Heart left ventricle (tissue), 13 donors: ENCODE data around the gene OXSR1.

Experiments used
- POLR2A ChIP-seq, 2 donors: fragments of 450-650 bp; IDR thresholded peaks; one replicate each; pipeline ENCODE4 v1.6.1; 2017; ENCODE audit warnings: antibody characterized with exemption in 2 of 2, mild to moderate bottlenecking in 2 of 2, moderate library complexity in 2 of 2
- TF ChIP-seq, protein P1 (sequence below), 12 donors: fragments of 200-600 bp; sonication (generic) in 4 of 12; IDR thresholded peaks; one replicate each; pipeline versions ENCODE4 v1.5.0 to v1.8.0; 2018 to 2022; ENCODE audit warnings: antibody characterized with exemption in 12 of 12, mild to moderate bottlenecking in 5 of 12
- donor health status: ischemic (EF 13 %, LVEDD 7.1; RV severe dilation, severe dysfunction).
- donor health status: DM: no; HTN: yes; CAD: no.
- donor health status: DM: no; HTN: no; CAD: no.
- donor health status: ischemic (EF 25% LVEDD 6.9; RV normal size, moderate dysfunction).
- donor health status: ischemic (EF 25% LVEDD 5.7; RV mildly dilated, moderate dysfunction).
- donor health status: ischemic (EF 35%, LVEDD 5.7; RV mildly dilated, moderate dysfunction).
- donor health status: nonischemic (EF 11% LVEDD 7.7; RV severe dilation, severe dysfunction).
- donor health status: DM: yes; HTN: yes; CAD: no.
- donor health status: PGD.
- donor health status: ischemic (EF 29% LVEDD 5.4; RV normal size, mild dysfunction).
- donor health status: nonischemic (EF 23%, LVEDD 6.1; RV moderate dilation, normal function).

DNA sequence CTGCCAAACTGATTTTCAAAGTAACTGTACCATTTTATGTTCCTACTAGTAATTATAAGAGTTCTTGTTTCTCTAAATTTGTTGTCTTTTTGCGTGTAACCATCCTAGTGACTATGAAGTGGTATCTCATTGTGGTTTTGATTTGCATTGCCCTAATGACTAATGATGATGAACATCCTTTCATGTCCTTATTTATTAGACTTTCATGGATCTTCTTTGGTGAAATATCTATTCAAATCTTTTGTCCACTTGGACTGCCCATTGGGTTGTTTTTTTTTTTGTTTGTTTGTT lies 3.6 kb downstream of the OXSR1 start:
- TF ChIP-seq, protein P1, sequence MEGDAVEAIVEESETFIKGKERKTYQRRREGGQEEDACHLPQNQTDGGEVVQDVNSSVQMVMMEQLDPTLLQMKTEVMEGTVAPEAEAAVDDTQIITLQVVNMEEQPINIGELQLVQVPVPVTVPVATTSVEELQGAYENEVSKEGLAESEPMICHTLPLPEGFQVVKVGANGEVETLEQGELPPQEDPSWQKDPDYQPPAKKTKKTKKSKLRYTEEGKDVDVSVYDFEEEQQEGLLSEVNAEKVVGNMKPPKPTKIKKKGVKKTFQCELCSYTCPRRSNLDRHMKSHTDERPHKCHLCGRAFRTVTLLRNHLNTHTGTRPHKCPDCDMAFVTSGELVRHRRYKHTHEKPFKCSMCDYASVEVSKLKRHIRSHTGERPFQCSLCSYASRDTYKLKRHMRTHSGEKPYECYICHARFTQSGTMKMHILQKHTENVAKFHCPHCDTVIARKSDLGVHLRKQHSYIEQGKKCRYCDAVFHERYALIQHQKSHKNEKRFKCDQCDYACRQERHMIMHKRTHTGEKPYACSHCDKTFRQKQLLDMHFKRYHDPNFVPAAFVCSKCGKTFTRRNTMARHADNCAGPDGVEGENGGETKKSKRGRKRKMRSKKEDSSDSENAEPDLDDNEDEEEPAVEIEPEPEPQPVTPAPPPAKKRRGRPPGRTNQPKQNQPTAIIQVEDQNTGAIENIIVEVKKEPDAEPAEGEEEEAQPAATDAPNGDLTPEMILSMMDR (IDR thresholded peaks at IDR 0.05) = no peak
- no peak for TF ChIP-seq POLR2A (IDR thresholded peaks at IDR 0.05)
